ENCODE results near the gene CHIA. TPM values are rescaled to one million over a fixed set of nuclear protein-coding genes. Genes with fewer than 3 reads are reported as not detected.

Gene CHIA
- total RNA-seq, 3 donors from 2014 or later: not detected

GRCh38 chr1:111294390-111294789 lies 3.7 kb downstream of the CHIA start:
- no peaks in the 10 kb centered on the region for H3K4me1 ChIP-seq
- intact Hi-C loops (cut with DNase I; ENCODE audit: low total_unique reads): no loop called here

DNA sequence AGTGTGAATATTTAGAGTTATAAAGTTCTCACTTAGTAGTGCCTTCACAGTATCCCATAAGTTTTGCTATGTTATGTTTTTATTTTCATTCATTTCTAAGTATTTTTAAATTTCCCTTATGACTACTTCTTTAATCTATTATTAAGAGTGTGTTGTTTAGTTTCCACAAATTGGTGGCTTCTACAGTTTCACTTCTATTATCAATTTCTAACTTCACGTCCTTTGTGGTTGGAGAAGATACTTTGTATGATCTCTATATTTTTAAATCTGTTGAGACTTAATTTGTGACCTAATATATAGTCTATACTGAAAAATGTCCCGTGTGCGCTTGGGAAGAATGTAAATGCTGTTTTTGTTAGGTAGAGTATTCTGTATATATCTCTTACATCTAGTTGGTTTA lies 11.7 kb downstream of the CHIA start:
- DNase-seq (ENCODE audit: low spot score in 2 of 2): no peak
- Histone ChIP-seq H3K4me3 (no peak overlapping the region), H3K9me3 (peaks cover 0 to 7% of the 10 kb centered on the region in 2 donors), H3K36me3 (no peaks in the 10 kb centered on the region), H3K27ac (no peak overlapping the region), H3K27me3 (no peaks in the 10 kb centered on the region), H3K4me1 (no peaks in the 10 kb centered on the region)
- TF ChIP-seq CTCF (IDR thresholded peaks at IDR 0.05) (no peak), POLR2AphosphoS5 (IDR thresholded peaks at IDR 0.05) (no peak), POLR2A (IDR thresholded peaks at IDR 0.05) (no peak)
- intact Hi-C loops (cut with DNase I; ENCODE audit: low total_unique reads): no loop called here

More at GRCh38 chr1:111294390-111294789, 3.7 kb downstream of the CHIA start:
- no peak for TF ChIP-seq POLR2A (IDR thresholded peaks at IDR 0.05)
- no peak for TF ChIP-seq POLR2AphosphoS5 (IDR thresholded peaks at IDR 0.05)
- TF ChIP-seq CTCF (IDR thresholded peaks at IDR 0.05): no peak
- no peak overlapping the region for H3K4me3 ChIP-seq
- H3K36me3 ChIP-seq: no peaks in the 10 kb centered on the region
- DNase-seq (ENCODE audit: low spot score in 2 of 2): no peak
- H3K9me3 ChIP-seq: no peaks in the 10 kb centered on the region
- H3K27ac ChIP-seq: no peak overlapping the region
- no peaks in the 10 kb centered on the region for H3K27me3 ChIP-seq

- no peak overlapping the region for H3K27ac ChIP-seq
- DNase-seq (ENCODE audit: low spot score in 2 of 2): no peak
- no peaks in the 10 kb centered on the region for H3K4me1 ChIP-seq
- no peak for TF ChIP-seq CTCF (IDR thresholded peaks at IDR 0.05)
- no peak for TF ChIP-seq POLR2AphosphoS5 (IDR thresholded peaks at IDR 0.05)
- no peak for TF ChIP-seq POLR2A (IDR thresholded peaks at IDR 0.05)
- no peak overlapping the region for H3K4me3 ChIP-seq
- no peaks in the 10 kb centered on the region for H3K27me3 ChIP-seq
- no peaks in the 10 kb centered on the region for H3K36me3 ChIP-seq
- intact Hi-C loops (cut with DNase I; ENCODE audit: low total_unique reads): no loop called here
- no peaks in the 10 kb centered on the region for H3K9me3 ChIP-seq
Measured at GRCh38 chr1:111309690-111310089, 19.0 kb downstream of the CHIA start.

GRCh38 chr1:111318523-111318922 lies 27.9 kb downstream of the CHIA start:
- Histone ChIP-seq H3K36me3 (no peaks in the 10 kb centered on the region), H3K4me3 (no peak overlapping the region), H3K9me3 (no peaks in the 10 kb centered on the region), H3K27me3 (no peaks in the 10 kb centered on the region), H3K27ac (no peak overlapping the region), H3K4me1 (no peaks in the 10 kb centered on the region)
- TF ChIP-seq POLR2A (IDR thresholded peaks at IDR 0.05) (no peak), POLR2AphosphoS5 (IDR thresholded peaks at IDR 0.05) (no peak), CTCF (IDR thresholded peaks at IDR 0.05) (no peak)
- no peak for DNase-seq (ENCODE audit: low spot score in 2 of 2)
- intact Hi-C loops (cut with DNase I; ENCODE audit: low total_unique reads): no loop called here

GRCh38 chr1:111320066-111320879 lies 29.6 kb downstream of the CHIA start:
- Histone ChIP-seq H3K27ac (no peak overlapping the region), H3K27me3 (no peaks in the 10 kb centered on the region), H3K4me3 (no peak overlapping the region), H3K4me1 (no peaks in the 10 kb centered on the region), H3K36me3 (no peaks in the 10 kb centered on the region), H3K9me3 (no peaks in the 10 kb centered on the region)
- no peak for DNase-seq (ENCODE audit: low spot score in 2 of 2)
- intact Hi-C loops (cut with DNase I; ENCODE audit: low total_unique reads): no loop called here
- TF ChIP-seq POLR2AphosphoS5 (IDR thresholded peaks at IDR 0.05): no peak
- TF ChIP-seq CTCF (IDR thresholded peaks at IDR 0.05): no peak
- no peak for TF ChIP-seq POLR2A (IDR thresholded peaks at IDR 0.05)
